ENCODE results near the gene DACH1.

DNA sequence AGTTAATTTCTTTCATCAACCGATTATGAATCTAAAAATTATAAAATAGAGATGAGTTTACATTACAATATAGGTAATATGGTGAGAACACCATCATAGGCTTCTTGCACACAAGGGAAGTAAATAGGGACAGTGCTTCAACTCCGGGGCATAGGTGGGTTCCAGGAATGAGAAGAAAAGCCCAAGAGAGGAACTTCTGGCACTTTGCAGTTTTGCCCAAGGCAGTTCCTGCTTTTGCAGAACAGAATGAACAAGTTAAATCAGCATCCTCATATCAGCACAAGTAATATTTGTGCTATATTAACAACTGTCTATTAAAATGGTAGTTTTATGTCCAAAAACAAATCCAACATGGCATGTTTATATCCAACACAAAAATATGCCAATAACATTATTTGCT is 60.1 kb downstream of the DACH1 start:
- TF ChIP-seq, protein P1, sequence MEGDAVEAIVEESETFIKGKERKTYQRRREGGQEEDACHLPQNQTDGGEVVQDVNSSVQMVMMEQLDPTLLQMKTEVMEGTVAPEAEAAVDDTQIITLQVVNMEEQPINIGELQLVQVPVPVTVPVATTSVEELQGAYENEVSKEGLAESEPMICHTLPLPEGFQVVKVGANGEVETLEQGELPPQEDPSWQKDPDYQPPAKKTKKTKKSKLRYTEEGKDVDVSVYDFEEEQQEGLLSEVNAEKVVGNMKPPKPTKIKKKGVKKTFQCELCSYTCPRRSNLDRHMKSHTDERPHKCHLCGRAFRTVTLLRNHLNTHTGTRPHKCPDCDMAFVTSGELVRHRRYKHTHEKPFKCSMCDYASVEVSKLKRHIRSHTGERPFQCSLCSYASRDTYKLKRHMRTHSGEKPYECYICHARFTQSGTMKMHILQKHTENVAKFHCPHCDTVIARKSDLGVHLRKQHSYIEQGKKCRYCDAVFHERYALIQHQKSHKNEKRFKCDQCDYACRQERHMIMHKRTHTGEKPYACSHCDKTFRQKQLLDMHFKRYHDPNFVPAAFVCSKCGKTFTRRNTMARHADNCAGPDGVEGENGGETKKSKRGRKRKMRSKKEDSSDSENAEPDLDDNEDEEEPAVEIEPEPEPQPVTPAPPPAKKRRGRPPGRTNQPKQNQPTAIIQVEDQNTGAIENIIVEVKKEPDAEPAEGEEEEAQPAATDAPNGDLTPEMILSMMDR (conservative IDR thresholded peaks at IDR 0.05): no peak
- TF ChIP-seq ZFX (IDR thresholded peaks at IDR 0.05): no peak
